ENCODE results near the gene GPR162. TPM values are rescaled to one million over a fixed set of nuclear protein-coding genes. Genes with fewer than 3 reads are reported as not detected.
A peak's percentile ranks its signal among the peaks of the same experiment; 100 is the strongest.

The GPR162 gene
- total RNA-seq, 1 experiment from 2014 or later: 37.7 TPM

DNA sequence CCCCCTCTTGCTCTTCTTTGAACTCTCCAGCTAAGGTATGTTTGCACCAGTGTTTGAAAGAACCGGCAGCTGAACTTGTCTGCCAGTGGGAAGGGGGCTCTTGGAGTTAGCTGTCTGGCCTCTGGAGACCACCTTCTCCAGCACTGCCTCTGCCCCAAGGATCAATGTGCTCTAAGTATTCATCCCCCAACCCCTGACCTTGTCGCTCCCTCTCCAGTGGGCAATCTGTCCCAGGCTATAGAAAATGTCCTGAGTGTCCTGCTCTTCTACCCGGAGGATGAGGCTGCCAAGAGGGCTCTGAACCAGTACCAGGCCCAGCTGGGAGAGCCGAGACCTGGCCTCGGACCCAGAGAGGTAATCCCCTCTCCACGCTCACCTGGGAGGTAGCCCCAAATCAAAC, 9.4 kb downstream of the GPR162 start:
- no peak for DNase-seq (ENCODE audit: low spot score)
- in situ Hi-C loops (cut with HindIII; ENCODE audit: low sequenced_read_pairs): no loop called here

DNA sequence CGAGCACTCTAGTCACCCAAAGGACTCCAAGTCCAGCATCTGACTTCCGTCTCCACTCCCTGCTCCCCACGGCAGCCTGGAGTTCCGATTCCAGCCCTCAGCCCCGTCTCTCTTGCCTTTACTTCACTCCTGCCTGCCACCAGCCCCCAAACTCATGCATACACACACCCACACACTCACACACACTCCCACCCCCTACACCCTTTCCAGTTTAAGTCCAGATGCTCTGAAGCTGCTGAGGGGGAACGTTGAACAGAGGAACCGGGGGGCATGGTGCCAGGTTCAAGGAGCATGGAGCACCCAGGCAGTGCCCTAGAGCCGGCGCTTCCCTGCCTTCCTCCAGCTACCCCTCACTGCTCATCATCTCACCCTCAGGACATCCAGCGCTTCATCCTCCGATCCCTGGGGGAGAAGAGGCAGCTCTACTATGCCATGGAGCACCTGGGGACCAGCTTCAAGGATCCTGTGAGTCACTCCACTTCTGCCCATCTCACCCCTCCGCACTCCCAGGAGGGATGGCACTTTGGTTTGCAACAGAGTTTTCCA, 9.9 kb downstream of the GPR162 start:
- no peak for DNase-seq (ENCODE audit: low spot score)
- in situ Hi-C loops (cut with HindIII; ENCODE audit: low sequenced_read_pairs): no loop called here

DNA sequence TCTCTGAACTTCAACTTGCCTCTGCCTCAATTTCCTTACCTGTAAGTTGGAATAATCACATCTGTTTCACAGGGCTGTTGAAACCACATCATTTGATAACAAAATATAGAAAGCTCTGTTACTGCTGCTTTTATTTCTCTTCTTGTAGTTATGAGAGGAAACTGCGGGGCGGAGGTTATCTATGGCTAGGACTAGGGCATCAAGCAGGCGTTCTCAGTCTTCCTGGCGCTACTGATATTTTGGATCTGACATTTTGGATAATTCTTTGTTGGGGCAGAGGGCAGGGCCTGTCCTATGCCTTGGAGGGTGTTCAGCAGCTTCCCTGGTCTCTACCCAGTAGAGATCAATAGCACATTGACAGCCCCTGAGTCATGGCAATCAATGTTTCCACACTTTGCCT, 10.5 kb downstream of the GPR162 start:
- DNase-seq (ENCODE audit: low spot score): no peak
- in situ Hi-C loops (cut with HindIII; ENCODE audit: low sequenced_read_pairs): no loop called here

DNA sequence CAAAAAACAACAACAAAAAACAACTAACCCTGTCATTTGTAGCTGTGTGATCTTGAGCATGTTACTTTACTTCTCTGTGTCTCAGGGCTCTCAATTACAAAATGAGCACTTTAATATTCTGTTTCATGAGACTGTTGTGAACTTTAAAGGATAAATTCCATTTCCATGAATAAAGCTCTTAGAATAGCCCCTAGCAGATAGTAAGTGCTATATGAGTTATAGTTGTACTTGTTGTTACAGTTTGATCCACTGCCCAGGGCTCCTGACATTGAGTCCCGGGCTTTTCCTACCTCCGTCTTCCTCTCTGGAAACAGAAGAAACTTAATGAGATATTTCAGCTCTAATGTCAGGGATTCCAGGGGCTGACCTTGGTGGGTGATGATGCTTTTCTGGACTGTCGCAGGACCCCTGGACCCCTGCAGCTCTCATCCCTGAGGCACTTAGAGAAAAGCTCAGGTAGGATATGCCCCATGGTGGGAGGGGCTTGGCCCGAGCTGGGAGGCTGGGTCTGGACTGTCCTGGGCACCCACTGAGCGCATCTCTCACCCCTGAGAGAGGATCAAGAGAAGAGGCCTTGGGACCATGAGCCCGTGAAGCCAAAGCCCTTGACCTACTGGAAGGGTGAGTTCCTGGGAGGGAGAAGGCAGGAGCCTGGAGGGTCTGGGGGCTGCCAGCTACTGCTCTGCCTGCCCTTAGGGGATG, 11.7 kb downstream of the GPR162 start:
- in situ Hi-C loops (cut with HindIII; ENCODE audit: low sequenced_read_pairs): no loop called here
- DNase-seq (ENCODE audit: low spot score): no peak

DNA sequence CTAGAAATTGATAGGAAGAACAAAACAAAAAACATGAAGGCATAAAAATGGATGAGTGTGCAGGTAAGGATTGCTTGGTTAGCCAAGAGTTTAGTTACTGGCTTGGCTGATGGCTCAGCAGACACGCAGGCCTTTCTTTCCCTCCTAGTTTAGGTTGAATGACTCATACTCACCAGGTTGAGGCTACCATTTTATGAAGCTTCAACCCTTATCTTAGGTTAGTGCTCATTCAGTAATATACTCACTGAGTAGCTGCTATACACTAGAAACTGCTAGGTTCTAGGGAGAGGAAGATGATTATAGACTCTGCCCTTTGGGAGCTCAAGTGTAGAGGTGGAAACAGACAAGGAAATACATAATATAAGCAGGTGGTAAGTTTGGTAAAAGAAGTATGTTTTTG, 12.6 kb downstream of the GPR162 start:
- in situ Hi-C loops (cut with HindIII; ENCODE audit: low sequenced_read_pairs): no loop called here
- DNase-seq (ENCODE audit: low spot score): no peak

DNA sequence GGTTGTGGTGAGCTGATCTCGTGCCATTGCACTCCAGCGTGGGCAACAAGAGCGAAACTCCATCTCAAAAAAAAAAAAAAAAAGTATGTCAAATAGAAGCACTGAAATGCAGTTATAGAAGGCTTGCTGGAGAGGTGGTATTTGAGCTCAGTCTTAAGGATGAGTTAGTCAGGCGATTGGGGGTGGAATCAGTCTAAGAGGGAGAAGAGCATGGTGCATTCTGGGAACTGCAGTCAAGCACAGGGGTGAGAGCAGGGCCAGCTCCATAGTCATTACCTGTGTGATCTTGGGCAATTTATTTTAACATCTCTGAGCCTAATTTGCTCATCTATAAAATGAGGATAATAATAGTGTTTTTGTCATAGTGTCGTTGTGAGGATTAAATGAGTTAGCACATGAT, 13.3 kb downstream of the GPR162 start:
- in situ Hi-C loops (cut with HindIII; ENCODE audit: low sequenced_read_pairs): no loop called here

DNA sequence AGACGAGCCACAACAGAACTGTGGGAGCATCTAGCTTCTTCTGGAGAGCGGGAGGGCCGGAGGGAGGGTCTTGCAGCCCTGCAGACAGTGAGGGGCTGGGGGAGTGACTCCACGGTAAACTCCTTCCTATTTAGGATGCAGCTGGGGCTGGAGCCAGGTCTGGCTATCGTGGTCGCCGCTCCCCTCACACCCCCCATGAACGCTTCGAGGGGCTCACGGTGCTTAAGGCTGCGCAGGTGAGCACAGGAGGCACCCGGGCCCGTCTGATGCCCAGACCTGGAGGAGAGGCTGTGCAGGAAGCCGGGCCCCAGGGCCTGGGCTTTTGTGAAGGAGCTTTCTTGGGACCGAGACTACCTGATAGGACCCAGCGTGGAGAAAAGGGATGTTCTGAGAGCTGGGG, 15.2 kb downstream of the GPR162 start:
- no peak for DNase-seq (ENCODE audit: low spot score)
- in situ Hi-C loops (cut with HindIII; ENCODE audit: low sequenced_read_pairs): no loop called here

More for the DNA sequence above, 13.3 kb downstream of the GPR162 start:
- no peak for DNase-seq (ENCODE audit: low spot score)

DNA sequence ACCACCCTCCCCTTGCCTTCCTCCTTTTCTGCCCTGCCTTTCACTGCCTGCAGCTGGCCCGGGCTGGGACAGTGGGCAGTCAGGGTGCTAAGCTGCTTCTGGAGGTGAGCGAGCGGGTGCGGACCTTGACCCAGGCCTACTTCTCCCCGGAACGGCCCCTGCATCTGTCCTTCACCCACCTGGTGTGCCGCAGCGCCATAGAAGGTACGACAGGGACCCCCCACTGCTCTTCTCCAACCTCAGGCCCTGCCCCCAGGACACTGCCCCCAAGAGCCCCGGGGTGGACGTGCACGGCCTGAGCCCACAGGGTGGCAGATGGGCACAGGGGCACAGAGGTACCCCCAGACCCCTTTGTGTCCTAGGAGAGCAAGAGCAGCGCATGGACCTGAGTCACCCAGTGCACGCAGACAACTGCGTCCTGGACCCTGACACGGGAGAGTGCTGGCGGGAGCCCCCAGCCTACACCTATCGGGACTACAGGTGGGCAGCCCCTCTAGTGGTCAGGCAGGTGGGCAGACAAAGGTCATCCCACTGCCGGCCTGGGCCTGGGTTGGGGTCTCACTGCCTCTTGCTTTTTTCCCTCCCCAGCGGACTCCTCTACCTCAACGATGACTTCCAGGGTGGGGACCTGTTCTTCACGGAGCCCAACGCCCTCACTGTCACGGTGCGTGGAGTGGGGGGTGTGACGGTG, 15.9 kb downstream of the GPR162 start:
- DNase-seq (ENCODE audit: low spot score): no peak
- in situ Hi-C loops (cut with HindIII; ENCODE audit: low sequenced_read_pairs): no loop called here

DNA sequence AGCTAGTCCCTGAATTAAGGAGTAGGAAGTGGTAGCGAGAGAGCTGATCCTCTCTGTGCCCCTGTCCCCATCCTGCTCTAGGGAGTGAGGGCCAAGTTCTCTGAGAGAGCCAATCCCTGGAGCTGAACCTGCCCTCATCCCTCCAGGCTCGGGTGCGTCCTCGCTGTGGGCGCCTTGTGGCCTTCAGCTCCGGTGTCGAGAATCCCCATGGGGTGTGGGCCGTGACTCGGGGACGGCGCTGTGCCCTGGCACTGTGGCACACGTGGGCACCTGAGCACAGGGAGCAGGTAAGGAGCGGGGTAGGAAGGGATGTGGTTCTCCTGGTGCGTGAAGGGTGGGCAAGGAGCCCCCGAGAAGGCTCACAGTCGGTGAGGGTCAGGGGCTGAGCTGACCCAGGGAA, 17.2 kb downstream of the GPR162 start:
- no peak for DNase-seq (ENCODE audit: low spot score)
- in situ Hi-C loops (cut with HindIII; ENCODE audit: low sequenced_read_pairs): no loop called here

DNA sequence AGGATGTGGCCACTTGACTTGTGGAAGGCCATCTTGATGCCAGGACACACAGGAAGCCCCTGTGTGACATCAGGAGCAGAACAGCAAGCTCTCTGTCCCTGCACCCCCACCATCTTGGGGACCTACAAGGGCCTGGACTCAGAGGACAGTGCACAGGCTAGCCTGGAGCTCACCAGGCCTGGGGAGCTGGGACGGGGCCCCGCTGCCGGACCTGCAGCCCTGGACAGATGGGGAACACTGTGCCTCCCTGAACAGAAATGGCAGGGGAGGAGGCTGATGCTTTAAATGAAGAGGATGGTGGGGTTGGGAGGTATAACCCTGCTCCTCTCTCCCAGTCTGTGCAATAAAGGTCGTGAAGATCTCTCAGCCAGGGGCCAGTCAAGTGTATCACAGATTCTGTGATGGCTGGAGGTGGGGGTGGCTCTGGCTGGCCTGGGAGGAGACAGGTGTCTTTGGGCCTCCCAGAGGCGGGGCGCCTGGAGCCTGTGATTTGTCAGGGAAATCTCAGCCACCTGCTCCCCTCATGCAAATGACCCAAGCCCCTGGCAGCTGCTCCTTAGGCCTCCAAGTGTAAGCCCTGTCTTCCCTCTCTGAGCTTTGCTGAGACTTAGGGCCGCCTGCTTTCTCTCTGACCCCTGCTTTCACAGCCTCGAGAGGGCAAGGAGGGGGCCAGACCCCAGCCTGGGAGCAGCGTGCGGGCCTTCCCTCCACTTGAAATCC, 18.0 kb downstream of the GPR162 start:
- in situ Hi-C loops (cut with HindIII; ENCODE audit: low sequenced_read_pairs): no loop called here
- peak; percentile 85 for DNase-seq (ENCODE audit: low spot score)

DNA sequence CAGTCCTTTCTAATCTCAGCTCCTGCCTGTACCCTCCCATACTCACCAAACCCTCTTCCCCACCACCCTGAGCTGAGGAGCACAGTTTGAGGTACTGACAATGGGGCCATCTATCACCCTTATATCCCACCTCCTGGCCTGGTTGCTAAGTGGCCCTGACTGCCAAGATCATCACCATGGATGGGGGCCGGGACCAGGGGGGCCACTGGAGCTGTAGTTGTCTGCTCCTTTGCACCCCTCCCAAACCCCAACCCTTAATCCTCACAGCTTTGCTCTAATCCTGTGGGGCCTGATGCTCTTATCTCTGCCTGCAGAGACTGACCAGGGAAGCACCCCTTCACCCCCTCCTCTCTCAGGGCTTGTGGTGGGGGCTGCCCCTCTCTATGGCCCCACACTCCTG, 18.7 kb downstream of the GPR162 start:
- DNase-seq (ENCODE audit: low spot score): no peak
- in situ Hi-C loops (cut with HindIII; ENCODE audit: low sequenced_read_pairs): no loop called here

DNA sequence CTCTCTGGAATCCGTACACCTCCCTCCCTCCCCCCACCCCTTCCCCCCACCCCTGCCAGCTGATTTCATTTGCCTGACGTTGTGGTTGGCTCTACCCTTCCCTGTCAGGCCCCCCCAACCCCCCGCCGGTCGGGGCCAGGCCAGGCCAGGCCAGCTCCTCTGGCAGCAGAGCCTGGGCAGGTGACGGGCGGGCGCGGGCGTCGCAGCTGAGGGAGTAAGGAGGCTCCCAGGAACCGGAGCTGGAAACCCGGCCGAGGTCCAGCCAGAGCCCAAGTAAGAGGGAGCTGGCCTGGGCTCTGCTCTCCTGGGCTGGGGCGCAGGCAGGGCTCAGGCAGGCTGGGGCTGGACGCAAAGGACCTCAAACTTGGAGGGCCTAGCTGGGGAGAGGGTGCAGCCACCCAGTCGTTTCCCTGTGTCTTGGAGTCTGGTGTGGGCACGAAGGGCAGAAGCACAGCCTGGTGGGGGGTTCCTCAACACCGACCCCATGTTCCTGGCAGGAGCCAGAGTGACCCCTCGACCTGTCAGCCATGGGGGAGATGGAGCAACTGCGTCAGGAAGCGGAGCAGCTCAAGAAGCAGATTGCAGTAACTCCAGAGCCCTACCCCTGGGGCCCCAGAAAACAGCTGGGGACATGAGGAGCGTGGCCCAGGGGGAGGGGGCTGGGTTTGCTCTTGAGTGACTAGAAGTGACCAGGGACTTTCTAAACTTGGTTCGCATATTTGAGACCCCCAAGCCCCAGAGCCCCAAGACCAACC, 19.3 kb downstream of the GPR162 start, which contains the start of gene GNB3:
Gene GNB3, plus strand, starts transcription at position 165 of the 755 bp plus-strand sequence. Its CDS starts 363 bp downstream, at position 528.
- in situ Hi-C loops (cut with HindIII; ENCODE audit: low sequenced_read_pairs): no loop called here

DNA sequence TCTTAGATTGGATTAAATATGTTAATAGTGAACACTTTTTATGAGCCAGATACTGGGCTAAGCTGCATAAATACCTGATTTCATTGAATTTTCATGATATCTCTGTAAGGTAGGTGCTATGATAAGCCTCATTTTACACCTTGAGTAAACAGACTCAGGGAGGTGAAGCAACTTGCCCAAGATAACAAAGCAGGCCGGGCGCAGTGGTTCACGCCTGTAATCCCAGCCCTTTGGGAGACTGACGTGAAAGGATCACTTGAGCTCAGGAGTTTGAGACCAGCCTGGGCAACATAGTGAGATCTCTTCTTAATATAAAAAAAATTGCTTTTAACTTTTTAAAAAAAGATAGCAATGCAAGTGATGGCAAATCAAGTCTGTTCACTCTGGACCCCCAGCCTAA, 20.5 kb downstream of the GPR162 start:
- DNase-seq (ENCODE audit: low spot score): no peak
- in situ Hi-C loops (cut with HindIII; ENCODE audit: low sequenced_read_pairs): no loop called here

More for the DNA sequence above, 19.3 kb downstream of the GPR162 start, which contains the start of gene GNB3:
- no peak for DNase-seq (ENCODE audit: low spot score)

DNA sequence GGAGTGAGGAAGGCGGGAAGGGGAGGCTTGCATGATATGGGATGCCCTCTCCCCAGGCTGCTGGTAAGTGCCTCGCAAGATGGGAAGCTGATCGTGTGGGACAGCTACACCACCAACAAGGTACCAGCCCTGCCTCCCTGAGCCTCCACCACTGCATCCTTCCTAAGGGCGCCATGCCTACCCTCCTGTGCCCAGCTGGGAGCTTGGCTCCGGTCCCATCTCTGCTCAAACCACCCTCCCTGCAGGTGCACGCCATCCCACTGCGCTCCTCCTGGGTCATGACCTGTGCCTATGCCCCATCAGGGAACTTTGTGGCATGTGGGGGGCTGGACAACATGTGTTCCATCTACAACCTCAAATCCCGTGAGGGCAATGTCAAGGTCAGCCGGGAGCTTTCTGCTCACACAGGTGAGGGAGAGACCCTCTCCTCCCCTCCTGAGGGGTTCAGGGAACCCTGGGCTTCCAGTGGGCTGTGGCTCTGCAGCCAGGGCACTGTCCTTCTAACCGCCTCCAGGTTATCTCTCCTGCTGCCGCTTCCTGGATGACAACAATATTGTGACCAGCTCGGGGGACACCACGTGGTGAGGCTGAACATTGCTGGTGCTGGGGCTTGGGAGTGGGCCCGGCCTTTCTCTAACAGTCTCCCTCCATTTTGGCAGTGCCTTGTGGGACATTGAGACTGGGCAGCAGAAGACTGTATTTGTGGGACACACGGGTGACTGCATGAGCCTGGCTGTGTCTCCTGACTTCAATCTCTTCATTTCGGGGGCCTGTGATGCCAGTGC, 21.7 kb downstream of the GPR162 start:
- in situ Hi-C loops (cut with HindIII; ENCODE audit: low sequenced_read_pairs): no loop called here
- DNase-seq (ENCODE audit: low spot score): no peak

DNA sequence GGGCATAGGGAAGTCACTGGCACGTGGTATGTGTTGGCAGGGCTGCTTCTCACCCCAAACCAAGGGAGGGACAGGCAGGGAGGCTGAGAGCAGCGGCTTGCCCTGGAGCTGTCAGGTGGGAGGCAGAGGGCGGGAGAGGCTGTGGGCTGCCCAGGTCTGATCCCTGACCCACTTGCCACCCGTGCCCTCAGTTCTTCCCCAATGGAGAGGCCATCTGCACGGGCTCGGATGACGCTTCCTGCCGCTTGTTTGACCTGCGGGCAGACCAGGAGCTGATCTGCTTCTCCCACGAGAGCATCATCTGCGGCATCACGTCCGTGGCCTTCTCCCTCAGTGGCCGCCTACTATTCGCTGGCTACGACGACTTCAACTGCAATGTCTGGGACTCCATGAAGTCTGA, 23.8 kb downstream of the GPR162 start:
- DNase-seq (ENCODE audit: low spot score): no peak
- in situ Hi-C loops (cut with HindIII; ENCODE audit: low sequenced_read_pairs): no loop called here

DNA sequence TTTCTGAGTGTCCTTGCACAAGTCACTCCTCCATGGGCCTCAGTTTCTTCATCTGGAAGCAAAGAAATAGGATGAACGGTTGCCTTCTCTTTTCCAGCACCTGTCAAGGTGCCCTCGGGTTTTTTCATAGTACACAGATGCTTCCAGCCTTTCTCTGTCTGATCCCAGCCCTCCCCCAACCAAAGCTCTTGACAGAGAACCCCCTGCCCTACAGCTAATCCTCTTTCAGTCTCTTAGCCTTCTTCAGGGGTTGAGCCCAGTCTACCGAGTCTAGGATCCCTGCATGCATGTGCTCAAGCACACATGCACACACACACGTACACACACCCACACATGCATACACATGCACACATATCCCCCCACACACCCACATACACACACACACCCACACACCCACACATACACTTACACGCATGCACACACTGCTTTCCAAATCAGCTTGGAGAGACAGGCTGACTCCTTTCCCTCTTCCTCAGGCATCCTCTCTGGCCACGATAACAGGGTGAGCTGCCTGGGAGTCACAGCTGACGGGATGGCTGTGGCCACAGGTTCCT, 24.8 kb downstream of the GPR162 start:
- in situ Hi-C loops (cut with HindIII; ENCODE audit: low sequenced_read_pairs): no loop called here
- DNase-seq (ENCODE audit: low spot score): no peak

DNA sequence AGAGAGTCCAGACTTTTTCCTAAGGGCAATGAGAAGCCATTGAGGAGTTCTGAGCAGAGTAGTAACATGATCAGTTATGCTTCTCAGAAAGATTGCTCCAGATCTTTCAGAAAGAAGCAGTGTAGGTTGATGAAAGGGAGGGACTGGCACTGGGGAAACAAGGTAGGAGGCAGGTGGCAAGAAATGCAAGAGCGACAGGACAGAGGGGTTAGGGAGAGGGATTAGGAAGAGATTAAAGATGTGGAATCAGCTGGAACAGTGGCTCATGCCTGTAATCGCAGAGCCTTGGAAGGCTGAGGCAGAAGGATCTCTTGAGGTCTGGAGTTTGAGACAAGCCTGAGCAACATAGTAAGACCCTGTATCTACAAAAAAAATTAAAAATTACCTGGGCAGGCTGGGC, 26.1 kb downstream of the GPR162 start:
- in situ Hi-C loops (cut with HindIII; ENCODE audit: low sequenced_read_pairs): no loop called here
- no peak for DNase-seq (ENCODE audit: low spot score)

DNA sequence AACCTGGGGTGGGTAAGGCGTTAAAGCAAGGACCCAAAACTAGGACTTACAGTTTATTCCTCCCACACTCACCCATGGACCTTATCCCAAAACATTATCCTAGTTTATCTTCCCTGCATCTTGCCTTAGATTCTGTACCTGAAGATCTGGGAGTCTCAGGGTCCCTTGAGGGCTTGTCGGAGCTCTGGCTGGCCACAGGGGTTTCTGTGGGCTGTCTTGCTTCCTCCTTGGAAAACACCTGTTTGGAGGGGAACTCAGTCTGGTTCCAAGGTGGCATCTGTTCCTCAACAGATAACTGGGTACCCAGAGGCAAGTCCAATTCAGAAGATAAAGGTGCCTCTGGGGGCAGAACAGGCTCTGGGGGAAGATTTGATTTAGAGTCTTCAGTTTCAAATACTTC, 27.8 kb downstream of the GPR162 start:
- in situ Hi-C loops (cut with HindIII; ENCODE audit: low sequenced_read_pairs): no loop called here

More for the DNA sequence above, 27.8 kb downstream of the GPR162 start:
- DNase-seq (ENCODE audit: low spot score): no peak

Measured in G401 (cell line).